ENCODE measurements around the gene ODF2L. TPM values are rescaled to one million over a fixed set of nuclear protein-coding genes. Genes with fewer than 3 reads are reported as not detected.

ODF2L gene
- total RNA-seq, 1 experiment from 2014 or later, result 33.6 TPM

DNA sequence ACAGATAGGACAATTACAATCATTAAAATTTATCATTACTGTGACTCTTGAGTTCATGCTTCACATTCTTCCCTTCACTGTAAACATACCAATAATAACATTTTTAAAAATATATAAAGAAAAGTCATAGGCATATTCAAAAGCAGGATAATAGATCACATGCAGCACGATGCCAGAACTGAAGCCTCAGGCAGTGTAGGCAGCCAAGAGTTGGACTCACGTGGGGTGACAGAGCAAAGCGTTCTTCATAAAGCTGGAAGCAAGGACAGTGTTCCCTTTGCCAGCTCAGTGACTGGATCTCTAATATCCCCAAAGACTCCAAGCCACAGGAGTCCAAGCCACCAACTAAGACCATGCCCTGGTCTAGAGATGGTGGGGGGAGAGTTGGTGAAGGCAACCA is 77.7 kb downstream of the ODF2L start:
- Histone ChIP-seq H3K4me2 (no peak overlapping the region), H3K4me1 (replicated peaks; ENCODE audit: insufficient read depth) (no peaks in the 10 kb centered on the region), H3K36me3 (ENCODE audit: low read depth) (no peaks in the 10 kb centered on the region), H3K27ac (no peak overlapping the region), H3K4me3 (no peak overlapping the region), H4K20me1 (ENCODE audit: insufficient read depth) (no peaks in the 10 kb centered on the region), H3K27me3 (ENCODE audit: insufficient read depth, low read depth) (no peaks in the 10 kb centered on the region), H3K9me2 (ENCODE audit: insufficient read depth) (no peaks in the 10 kb centered on the region), H3K79me2 (ENCODE audit: low read depth) (no peaks in the 10 kb centered on the region), H3F3A (ENCODE audit: insufficient read depth, low read depth) (no peaks in the 10 kb centered on the region), H3K9me3 (ENCODE audit: insufficient read depth, low read depth) (no peaks in the 10 kb centered on the region), H2AFZ (no peak overlapping the region)
- DNase-seq, result no peak
- no TSS peak for BruUV-seq (replicated peaks)
- ChIA-PET CTCF (no interaction called here), POLR2A (ENCODE audit: unreplicated experiment) (no interaction called here)
- no peak for TF ChIP-seq EZH2 (IDR thresholded peaks at IDR 0.05; ENCODE audit: low read depth)
- TF ChIP-seq, protein P1, sequence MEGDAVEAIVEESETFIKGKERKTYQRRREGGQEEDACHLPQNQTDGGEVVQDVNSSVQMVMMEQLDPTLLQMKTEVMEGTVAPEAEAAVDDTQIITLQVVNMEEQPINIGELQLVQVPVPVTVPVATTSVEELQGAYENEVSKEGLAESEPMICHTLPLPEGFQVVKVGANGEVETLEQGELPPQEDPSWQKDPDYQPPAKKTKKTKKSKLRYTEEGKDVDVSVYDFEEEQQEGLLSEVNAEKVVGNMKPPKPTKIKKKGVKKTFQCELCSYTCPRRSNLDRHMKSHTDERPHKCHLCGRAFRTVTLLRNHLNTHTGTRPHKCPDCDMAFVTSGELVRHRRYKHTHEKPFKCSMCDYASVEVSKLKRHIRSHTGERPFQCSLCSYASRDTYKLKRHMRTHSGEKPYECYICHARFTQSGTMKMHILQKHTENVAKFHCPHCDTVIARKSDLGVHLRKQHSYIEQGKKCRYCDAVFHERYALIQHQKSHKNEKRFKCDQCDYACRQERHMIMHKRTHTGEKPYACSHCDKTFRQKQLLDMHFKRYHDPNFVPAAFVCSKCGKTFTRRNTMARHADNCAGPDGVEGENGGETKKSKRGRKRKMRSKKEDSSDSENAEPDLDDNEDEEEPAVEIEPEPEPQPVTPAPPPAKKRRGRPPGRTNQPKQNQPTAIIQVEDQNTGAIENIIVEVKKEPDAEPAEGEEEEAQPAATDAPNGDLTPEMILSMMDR (conservative IDR thresholded peaks at IDR 0.05), result no peak
- intact Hi-C loops (cut with micrococcal nuclease; ENCODE audit: unreplicated experiment), result no loop called here

DNA sequence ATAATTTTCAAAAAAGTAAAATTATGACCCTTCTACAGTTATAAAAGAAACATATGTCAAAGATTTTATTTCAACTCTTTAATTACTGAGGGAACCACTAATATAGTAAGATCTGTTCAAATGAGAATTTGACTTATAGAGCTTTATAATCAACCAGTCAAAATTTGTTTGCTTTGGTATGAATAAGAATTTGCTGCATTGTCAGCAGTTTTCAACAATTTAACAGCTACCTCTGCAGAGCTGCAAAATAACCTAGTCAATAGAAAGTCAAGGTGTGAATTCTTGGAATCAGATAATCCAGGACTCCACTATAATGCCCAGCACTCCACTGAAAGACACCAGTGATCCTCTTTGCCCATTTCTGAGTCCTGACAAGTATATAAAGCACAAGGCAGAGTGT is 78.2 kb downstream of the ODF2L start:
- Histone ChIP-seq H3F3A (ENCODE audit: insufficient read depth, low read depth) (no peaks in the 10 kb centered on the region), H3K27ac (no peak overlapping the region), H4K20me1 (ENCODE audit: insufficient read depth) (no peaks in the 10 kb centered on the region), H3K27me3 (ENCODE audit: insufficient read depth, low read depth) (no peaks in the 10 kb centered on the region), H3K79me2 (ENCODE audit: low read depth) (no peaks in the 10 kb centered on the region), H3K4me1 (replicated peaks; ENCODE audit: insufficient read depth) (no peaks in the 10 kb centered on the region), H3K36me3 (ENCODE audit: low read depth) (no peaks in the 10 kb centered on the region), H3K9me2 (ENCODE audit: insufficient read depth) (no peaks in the 10 kb centered on the region), H3K4me3 (no peak overlapping the region), H3K9me3 (ENCODE audit: insufficient read depth, low read depth) (no peaks in the 10 kb centered on the region), H2AFZ (no peak overlapping the region), H3K4me2 (no peak overlapping the region)
- TF ChIP-seq, protein P1 (conservative IDR thresholded peaks at IDR 0.05), result no peak
- no peak for TF ChIP-seq EZH2 (IDR thresholded peaks at IDR 0.05; ENCODE audit: low read depth)
- no TSS peak for BruUV-seq (replicated peaks)
- no peak for DNase-seq
- POLR2A ChIA-PET (ENCODE audit: unreplicated experiment), result no interaction called here
- CTCF ChIA-PET, result no interaction called here
- intact Hi-C loops (cut with micrococcal nuclease; ENCODE audit: unreplicated experiment), result no loop called here

DNA sequence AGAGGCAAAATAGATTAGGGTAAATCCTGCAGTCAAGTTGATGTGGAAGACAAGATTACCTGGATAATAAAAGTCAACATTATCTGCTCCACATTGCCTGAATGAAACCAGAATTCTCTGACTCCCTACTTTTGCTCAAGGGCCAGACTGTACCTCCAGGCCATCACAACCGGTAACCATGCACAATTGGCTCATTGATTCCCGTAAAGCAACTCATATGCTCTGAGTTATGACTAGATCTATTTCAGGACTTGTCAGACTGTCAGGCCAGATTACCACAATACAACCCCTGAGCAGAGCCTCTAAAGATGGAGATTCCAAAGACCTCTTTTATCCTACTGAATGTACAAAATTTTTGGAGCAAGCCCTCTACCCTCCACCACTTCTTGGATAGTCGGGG is 90.4 kb downstream of the ODF2L start:
- no TSS peak for BruUV-seq (replicated peaks)
- TF ChIP-seq, protein P1 (conservative IDR thresholded peaks at IDR 0.05), result no peak
- TF ChIP-seq EZH2 (IDR thresholded peaks at IDR 0.05; ENCODE audit: low read depth), result no peak
- intact Hi-C loops (cut with micrococcal nuclease; ENCODE audit: unreplicated experiment), result no loop called here
- Histone ChIP-seq H3K4me1 (replicated peaks; ENCODE audit: insufficient read depth) (no peaks in the 10 kb centered on the region), H3K27me3 (ENCODE audit: insufficient read depth, low read depth) (peaks cover 3% of the 10 kb centered on the region; the same call in 1 of the 2 replicates), H3K9me3 (ENCODE audit: insufficient read depth, low read depth) (no peaks in the 10 kb centered on the region; the same call in 1 of the 2 replicates), H2AFZ (no peak overlapping the region), H3K79me2 (ENCODE audit: low read depth) (no peaks in the 10 kb centered on the region), H3F3A (ENCODE audit: insufficient read depth, low read depth) (no peaks in the 10 kb centered on the region), H3K9me2 (ENCODE audit: insufficient read depth) (no peaks in the 10 kb centered on the region; the same call in 1 of the 2 replicates), H3K4me3 (no peak overlapping the region), H3K27ac (no peak overlapping the region), H4K20me1 (ENCODE audit: insufficient read depth) (no peaks in the 10 kb centered on the region), H3K4me2 (no peak overlapping the region), H3K36me3 (ENCODE audit: low read depth) (no peaks in the 10 kb centered on the region)
- DNase-seq, result no peak
- ChIA-PET CTCF (no interaction called here), POLR2A (ENCODE audit: unreplicated experiment) (no interaction called here)

Data from PC-9 (cell line).